Stimulated activated CD8-positive, alpha-beta memory T cell treated with anti-CD3 and anti-CD28 coated beads, Interleukin-15, amount 100 ng/mL, for 4 hours (primary cell): ENCODE measurements around the gene RFXANK.
"Not testable (repeated sequence)": the region's sequence is repeated elsewhere in the genome, so short reads cannot be mapped to it uniquely, and the experiment has no call there.

Experiments
- DNase-seq, 2 donors: peaks; one replicate each; pipeline ENCODE4 v3.0.0-alpha.2; 2020; ENCODE audit warnings: low read depth in 2 of 2

Gene RFXANK

DNA sequence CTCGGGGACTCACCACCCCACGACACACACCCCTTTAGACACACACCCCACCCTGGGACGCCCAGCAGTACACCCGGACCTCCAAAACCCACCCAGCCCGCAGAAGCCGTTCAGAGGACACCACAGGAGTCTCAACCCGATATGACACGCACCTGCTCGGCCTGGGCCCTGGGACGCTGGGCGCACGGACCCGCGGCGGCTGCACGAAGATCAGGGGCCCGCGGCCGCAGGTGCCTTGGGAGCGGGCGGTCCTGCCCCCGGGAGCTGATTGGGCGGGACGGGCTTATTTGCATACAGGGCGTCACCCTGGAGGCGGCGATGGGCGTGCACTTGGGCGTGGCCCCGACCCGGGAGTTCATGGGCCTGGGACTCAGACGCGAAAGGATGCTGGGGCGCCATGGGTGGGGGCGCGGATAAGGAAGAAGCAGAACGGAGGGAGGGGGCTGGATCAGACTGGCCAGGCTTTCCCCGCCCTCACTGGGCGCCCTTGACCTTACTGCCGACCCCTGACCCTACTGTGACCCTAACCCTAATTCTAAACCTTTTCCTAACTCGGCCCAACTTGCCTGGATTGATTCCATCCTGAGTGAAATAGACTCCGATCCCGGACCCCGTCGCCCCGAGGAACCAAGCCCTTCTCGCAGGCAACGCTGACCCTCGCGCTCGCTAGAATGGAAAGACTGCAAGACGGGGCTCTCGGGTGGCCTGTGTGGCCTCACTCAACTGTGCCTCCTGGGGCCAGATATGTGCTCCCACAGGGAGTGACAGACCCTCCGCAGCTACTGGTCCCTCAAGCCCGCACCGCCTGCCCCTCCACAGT is 21.8 kb upstream of the RFXANK start, which contains the start of gene MEF2B:
MEF2B (minus strand) TSS at position 211 of the 820 bp plus-strand sequence. CDS start 19,528 bp downstream, outside the sequence.
- peak; percentile 39 to 43 for DNase-seq

DNA sequence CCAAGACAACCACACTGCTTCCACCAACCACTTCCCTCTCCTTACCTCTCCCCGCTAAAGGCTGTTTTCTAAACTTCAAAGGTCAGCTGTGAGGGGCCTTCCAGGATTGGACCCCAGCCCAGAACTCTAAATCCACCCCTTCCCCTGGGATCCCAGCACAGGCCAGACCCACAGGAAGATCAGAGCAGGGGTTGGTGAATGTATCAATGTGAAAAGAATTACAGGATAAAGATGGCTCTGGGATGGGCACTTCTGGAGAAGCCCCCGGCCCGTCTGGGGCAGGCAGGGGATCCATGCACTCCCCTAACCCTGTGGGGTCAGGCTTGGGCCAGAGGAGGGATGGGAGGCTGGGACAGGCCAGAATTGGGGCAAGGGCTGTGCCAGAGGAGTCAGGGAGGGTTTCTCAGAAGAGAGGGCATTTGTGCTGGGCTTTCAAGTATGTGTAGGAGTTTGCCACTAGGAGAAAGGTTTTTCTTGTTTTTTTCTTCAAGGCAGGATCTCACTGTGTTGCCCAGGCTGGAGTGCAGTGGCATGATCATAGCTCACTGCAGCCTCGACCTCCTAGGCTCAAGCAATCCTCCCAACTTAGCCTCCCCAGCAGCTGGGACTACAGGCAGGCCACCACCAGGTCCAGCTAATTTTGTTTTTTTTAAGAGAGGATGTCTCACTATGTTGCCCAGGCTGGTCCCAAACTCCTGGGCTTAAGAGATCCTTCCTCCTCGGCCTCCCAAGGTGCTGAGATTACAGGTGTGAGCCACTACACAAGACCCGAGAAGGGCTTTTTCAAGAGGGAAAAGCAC is 21.0 kb upstream of the RFXANK start:
- no peak for DNase-seq

DNA sequence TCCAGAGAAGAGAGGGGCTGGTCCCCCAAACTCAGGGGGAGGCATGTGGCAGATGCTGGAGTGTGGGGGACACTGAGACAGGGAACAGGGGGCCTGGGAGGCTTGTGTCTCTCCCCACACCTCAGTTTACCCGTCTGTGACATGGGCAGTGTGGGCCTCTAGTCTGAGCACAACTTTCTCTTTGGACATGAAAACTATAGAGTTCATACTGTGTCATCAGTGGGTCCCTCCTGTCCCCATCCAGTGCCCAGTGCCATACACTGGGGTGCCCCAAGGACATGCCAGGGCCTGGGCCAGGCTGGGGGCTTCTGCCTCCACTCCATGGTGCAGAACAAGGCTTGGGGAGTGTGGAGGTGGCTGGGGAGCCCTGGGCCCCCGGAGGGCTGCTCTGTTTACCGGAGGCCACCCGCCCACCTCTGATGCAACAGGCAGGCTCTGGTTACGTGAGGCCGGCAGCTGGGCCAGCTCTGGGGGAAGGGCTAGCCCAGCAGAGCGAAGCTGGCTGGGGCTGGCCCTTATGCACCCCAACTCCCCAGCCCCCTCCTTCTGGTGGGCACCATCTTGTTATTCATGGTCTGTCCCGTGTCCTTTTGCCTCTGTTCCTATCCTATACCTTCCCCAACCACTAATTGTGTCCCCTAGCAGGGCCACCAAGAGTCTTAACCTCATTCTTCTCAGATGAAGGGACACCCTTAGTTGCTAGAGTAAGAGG is 20.1 kb upstream of the RFXANK start:
- no peak for DNase-seq

DNA sequence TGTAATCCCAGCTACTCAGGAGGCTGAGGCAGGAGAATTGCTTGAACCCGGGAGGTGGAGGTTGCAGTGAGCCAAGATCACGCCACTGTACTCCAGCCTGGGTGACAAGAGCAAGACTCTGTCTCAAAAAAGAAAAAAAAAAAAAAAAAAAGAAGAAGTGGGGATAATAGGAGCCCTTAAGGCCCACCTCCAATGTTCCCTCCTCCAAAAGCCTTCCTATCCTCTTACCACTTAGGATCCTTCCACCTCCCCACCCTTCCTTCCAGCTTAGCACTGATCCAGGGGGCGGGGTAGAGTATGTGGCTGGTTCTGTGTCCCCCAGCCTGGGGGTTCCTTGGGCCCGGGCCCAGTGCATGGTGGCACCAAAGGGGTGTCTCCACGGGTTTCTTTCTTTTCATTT is 18.8 kb upstream of the RFXANK start:
- not testable (repeated sequence) for DNase-seq

DNA sequence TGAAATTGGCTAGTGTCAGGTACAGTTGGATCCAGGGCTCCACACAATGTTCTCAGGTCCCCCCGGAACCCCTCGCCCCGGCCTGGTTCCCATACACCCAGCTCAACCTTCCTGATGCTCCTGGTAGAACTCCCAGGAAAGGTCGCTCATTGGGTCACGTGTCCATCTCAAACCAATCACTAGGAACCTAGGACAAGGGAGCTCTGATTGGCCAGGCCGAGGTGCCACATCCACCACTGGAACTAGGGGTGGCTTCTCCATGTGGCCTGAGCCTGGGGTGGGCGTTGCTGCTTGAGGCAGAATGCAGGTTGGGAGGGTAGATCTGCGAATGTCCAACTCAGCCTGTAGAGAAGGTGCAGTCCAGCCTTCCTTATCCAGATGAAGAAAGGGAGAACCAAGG is 15.1 kb upstream of the RFXANK start:
- no peak for DNase-seq

DNA sequence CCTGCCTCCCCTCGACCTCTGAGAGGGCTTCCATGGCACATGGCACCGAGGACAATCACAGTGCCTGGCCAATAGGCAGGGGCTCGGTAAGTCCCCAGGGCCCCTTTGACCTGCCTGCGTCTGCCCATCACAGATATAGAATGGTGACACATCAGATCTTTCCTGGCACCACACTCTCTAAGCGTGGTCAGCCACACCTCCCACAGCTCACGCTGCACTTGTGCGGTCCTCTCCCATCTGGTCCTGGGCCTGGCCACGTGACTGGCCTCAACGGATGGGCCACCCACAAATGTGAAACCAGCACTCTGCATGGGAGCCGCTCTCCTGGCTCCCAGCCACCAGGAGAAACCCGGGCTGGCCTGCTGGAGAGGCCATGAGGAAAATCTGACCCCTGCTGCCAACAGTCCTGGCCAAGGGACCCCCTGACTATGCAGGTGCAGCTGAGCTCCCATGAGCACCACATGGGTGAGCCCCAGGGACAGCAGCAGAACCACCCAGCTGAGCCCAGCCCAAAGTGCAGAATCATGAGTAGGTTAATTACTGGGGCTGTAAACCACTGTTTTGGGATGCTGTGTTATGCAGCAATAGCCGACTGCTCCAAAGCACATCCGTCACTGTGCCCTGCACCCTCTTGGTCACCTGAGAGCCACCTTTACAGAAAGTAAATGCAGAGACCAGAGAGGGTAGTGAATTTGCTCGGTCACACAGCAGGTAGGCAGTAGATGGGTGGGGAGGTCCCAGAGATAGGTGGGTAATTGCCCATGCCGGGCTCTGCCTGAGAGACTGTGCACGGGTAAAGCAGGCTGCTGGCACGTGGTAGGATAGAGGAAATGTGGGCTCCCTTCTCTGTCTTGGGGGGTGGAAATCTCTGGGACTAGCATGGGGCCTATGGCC is 12.3 kb upstream of the RFXANK start:
- no peak for DNase-seq

DNA sequence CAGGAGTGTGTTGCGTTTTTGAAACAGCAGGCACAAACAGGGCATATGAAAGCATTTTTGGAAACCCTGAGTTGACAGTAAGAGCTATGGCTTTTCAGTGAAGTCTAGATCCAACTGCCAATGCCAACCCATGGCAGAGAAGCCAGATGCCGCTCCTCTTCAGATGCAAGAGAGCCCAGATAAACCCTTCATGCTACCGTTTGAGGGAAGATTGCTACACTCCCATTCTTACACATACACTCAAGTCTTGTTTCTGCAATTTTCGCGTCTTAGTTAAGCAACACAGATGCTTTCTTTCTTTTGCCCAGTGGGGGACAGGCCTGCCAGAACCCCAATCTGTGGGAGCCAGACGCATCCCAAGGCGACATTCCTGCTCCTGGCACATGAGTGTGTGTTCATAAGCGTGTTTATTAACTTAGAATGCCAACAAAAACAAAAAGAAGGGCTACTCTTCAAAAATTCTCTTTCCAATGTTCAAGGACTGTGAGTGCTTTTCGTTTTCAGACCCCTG is 10.5 kb upstream of the RFXANK start:
- DNase-seq: no peak

DNA sequence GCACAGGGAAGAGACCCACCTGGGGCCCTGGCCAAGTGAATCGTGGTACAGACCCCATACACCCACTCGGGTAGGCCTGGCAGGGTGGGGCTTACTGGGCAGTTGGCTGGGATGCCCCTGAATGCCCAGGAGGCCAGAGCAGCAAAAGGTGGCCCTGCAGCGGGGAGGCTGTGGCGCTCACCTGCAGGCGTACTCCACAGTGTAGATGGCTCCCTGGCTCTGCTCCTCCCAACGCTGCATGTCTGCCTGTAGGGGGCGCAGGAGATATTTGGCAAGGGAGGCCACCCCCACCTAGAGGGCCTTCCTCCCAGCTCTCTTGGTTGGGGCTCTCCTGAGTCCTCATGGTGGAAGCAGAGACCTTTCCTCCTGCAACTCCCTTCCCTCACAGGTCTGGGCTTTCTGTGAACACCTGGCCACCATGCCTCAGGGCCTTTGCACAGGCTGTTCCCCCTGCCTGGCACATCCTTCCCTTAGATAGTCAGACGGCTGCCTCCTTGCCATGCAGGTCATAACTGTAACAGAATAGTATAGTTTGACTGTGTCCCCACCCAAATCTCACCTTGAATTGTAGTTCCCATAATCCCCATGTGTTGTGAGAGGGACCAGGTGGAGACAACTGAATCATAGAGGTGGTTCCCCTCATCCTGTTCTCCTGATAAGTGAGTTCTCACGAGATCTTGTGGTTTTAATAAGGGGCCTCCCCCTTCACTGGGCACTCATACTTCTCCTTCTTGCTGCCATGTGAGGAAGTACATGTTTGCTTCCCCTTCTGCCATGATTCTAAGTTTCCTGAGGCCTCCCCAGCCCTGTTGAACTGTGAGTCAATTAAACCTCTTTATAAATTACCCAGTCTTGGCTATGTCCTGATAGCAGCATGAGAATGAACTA is 6.0 kb upstream of the RFXANK start:
- peak in 1 of 2 donors; percentile 27 for DNase-seq

DNA sequence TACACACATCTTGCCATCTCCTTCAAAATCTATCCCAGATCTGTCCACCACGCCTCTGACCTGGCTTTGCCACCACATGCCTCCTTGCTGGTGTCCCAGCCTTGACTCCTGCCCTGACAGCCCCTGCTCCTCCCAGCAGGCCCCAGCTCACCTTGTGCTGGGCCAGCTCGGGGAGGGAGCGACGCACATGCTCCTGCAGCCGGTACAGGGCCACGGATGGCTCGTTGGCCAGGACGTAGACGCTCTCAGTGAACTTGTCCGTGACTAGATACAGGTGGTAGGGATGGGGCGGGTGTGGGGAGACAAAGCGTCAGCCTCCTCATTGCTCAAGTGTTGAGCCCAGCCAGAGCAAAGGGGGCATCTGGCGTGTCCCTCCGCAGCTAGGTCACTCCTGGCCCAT is 5.3 kb upstream of the RFXANK start:
- no peak for DNase-seq

DNA sequence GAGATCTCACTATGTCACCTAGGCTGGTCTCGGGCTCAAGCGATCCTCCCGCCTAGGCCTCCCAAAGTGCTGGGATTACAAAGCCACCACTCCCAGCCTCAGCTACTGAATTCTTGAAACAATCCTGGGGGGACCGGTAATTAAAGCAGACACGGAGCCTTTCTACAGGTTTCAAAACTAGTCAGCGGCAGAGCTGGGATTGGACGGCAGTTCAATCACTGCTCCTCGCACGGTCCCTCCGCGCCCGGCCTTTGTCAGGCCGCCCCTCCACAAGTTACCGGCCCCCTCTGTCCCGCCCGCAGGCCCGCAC is 335 bp upstream of the RFXANK start:
- DNase-seq: no peak

DNA sequence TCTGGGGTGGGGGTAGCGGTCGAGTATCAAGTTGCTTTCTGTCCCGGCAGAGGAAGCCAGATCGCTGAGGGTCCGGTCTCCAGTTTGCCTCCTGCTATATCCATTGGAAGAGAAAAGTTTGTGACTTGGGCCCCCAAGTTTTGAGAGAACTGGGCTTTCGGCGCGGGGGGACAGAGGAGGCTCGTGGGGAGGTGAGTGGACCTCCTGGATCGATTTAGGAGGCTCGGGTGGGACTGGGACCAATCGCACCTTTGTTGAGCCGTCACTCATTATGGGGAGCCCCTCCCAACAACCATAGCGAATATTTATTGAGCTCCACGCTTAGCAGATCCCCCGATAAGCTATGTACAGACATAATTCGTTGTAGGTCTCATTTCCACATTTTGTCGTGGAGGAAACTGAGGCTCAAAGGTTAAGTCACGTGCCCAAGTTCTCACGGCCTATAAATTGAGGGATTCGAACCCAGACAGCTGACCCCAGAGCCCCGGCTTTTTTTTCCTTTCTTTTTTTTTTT is 909 bp downstream of the RFXANK start:
- no peak for DNase-seq

DNA sequence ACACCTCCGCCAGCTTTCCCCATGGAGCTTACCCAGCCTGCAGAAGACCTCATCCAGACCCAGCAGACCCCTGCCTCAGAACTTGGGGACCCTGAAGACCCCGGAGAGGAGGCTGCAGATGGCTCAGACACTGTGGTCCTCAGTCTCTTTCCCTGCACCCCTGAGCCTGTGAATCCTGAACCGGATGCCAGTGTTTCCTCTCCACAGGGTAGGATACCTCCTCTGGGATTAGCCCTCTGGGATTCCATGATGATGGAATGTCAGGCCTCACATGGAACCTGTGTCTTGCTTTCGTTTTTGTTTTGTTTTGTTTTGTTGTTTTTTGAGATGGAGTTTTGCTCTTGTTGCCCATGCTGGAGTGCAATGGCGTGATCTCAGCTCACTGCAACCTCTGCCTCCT is 1.9 kb downstream of the RFXANK start:
- DNase-seq: no peak

DNA sequence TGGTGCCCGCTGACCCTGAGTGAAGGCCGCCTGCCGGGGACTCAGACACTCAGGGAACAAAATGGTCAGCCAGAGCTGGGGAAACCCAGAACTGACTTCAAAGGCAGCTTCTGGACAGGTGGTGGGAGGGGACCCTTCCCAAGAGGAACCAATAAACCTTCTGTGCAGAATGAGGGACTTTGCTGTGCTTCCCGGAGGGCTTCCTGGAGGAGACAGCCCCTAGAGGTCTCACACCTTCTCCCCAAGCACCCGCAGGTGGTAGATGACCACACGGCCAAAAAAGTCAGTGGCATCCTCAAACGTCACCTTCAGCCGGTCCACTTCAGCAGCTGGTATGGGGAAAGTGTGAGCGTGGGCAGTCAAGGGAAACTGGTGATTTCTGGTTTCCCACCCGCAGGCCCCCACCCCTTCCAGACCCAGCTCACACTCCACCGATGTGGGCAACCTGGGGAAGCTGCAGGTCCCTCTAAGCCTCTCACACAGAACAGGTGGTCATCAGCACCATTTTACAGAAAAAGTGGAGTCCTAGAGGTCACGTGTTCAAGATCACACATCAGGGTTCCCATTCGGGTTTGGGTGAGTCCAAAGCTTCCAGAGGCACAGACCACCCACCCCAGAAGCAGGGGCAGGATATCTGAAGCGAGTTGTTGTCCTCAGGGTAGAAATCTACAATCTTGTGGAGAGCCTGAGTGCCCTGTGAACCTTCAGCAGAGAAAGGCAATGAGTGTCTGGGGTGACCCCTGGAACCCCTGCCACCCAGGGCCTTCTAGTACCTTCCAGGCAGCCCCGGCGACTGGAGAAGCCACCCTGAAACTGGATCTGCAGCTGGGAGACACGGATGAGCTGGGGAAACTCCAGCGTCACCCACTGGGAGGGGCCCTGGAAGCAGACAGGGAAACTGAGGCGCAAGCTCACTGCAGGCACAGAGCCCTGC is 9.9 kb downstream of the RFXANK start:
- DNase-seq: no peak

DNA sequence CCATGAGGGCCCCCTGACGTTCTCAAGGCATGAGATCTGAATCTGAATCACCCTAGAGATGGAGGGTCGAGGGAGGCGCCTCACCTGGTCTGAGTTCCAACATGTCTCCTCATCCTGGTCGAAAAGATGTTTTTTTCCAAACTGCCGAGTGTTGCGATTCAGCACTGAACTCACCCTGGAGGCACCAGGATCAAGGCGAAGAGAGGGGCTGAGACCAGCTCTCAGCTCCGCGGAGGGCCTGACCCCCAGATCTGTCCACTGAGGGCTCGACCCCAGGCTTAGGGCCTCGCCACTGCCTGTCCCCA is 10.6 kb downstream of the RFXANK start:
- DNase-seq: no peak

DNA sequence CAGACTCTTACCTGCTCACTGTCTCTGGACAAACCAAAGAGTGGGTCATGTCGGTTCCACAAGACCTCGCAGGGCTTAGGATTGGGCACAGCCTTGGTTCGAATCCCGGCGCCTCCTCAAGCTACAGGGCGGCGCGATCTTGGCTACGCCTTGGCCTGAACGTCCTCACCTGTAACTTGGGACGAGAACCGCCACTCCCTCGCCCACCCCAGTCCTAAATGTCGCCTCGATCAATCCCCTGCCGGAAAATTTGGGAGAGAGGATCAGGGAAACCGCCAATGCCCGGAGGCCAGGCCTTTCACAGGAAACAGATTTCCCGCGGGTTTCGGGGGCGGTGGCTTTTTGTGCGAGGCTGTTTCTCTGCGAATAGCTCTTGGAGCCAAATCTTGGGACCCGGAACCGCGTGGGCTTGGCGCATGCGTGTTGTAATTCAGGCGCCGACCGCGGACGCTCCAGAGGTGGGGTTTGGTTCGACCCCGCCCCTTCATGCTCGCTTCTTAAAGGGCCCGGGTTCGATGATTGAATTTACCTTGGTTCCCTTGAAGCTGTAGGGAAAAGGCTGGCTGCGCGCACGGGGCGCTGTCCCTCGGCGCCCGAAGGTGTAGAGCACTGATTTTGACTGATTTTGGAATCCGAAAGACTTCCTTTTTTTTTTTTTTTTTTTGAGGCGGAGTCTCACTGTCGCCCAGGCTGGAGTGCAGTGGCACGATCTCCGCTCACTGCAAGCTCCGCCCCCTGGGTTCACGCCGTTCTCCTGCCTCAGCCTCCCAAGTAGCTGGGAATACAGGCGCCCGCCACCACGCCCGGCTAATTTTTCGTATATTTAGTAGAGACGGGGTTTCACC is 11.2 kb downstream of the RFXANK start, which contains the start of gene NR2C2AP:
NR2C2AP (minus strand) TSS at position 403 of the 845 bp plus-strand sequence; CDS start at position 49, 354 bp downstream.
- peak; percentile 84 for DNase-seq

DNA sequence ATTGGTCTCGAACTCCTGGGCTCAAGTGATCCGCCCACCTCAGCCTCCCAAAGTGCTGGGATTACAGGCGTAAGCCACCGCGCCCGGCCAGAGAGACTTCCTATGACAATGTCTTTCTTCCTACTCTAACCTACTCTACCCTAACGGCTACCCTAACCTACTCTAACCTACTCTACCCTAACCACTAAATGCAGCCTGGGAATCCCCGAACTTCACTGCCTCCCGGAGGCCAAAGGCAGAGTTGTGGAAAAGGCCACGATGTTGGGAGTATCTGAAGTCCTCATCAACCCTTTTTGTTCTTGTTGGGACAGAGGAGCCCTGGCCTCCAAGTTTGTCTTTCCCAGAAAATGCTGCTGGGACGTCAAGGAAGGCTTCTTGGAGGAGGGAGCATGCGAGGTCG is 12.1 kb downstream of the RFXANK start:
- DNase-seq: no peak

DNA sequence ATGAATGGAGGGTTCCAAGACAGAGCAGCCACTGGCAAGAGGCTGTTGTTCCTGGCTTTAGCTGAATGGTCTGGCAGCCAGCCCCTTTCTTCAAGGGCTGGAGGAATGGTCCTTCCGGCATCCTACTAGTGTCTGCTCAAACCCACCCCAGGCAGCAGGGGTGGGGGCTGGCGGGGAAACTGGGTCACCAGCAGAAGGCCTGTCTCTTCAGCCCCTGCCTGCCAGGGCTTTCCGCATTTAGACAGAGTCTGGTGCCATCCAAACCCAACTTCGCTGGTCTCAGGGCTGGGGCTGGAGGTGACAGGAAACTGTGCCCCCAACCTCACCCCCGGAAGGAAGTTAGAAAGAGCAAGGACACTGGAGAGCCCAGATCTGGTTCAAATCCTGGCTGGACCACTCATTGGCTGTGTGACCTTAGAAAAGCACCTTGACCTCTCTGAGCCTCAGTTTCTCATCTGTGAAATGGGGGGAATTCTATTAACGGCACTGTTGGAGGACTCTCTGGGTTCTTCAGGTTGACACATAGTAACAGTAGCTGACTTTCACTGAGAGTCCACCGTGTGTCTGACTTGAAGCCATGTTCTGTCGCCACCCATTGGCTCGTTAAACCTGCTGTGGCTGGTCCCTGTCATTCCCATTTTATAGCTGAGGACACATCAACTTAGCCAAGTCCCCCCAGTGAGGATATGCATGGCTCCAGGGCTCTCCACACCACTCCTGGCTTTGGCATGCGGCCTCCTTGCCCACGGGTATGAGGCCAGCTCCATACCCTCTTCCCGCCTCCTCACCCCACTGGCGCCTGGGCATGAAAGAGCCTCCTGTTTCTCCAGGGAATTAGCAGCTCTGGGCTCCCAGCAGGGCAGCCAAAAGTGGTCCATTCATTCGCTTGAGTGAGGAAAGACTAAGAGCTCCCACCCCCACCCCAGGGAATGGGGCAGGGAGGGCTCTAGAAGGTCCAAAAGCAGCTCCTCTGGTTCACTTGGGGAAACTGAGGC is 13.7 kb downstream of the RFXANK start:
- DNase-seq: no peak
